Glutamatergic neuron (in vitro differentiated cells): Measurements from ENCODE around the gene DDX24. TPM values are rescaled to one million over a fixed set of nuclear protein-coding genes. Genes with fewer than 3 reads are reported as not detected.

Experiments
- DNase-seq: peaks from one replicate; pipeline ENCODE4 v3.0.0; 2022
- H3K27ac Mint-ChIP-seq: one replicate; pipeline ENCODE4 v1.8.0; 2020; ENCODE audit warnings: mild to moderate bottlenecking, mixed read lengths, inconsistent platforms; ENCODE audit not compliant: unreplicated experiment
- H3K27me3 Mint-ChIP-seq: one replicate; pipeline ENCODE4 v1.8.0; 2020; ENCODE audit warnings: mild to moderate bottlenecking, moderate library complexity, mixed read lengths, inconsistent platforms; ENCODE audit not compliant: unreplicated experiment
- H3K36me3 Mint-ChIP-seq: one replicate; pipeline ENCODE4 v1.8.0; 2020; ENCODE audit warnings: mild to moderate bottlenecking, mixed read lengths, inconsistent platforms; ENCODE audit not compliant: unreplicated experiment
- H3K4me1 Mint-ChIP-seq: one replicate; pipeline ENCODE4 v1.8.0; 2020; ENCODE audit warnings: mild to moderate bottlenecking, low read depth, mixed read lengths, inconsistent platforms; ENCODE audit not compliant: unreplicated experiment
- H3K4me3 Mint-ChIP-seq: one replicate; pipeline ENCODE4 v1.8.0; 2020; ENCODE audit warnings: mild to moderate bottlenecking, mixed read lengths, inconsistent platforms; ENCODE audit not compliant: unreplicated experiment
- H3K9me3 Mint-ChIP-seq: one replicate; pipeline ENCODE4 v1.8.0; 2020; ENCODE audit warnings: mild to moderate bottlenecking, moderate library complexity, mixed read lengths, inconsistent platforms; ENCODE audit not compliant: unreplicated experiment
- CTCF ChIP-seq: fragments of 200-600 bp; sonication (generic); IDR thresholded peaks from one replicate; pipeline ENCODE4 v1.5.0; 2021; ENCODE audit not compliant: partially characterized antibody, unreplicated experiment
- total RNA-seq: library from RNA; stranded (reverse); fragmentation: NEBNext Ultra II Directional; extraction: Animal tissue kit (Norgen Biotek cat#: 25700); gene quantifications from one replicate; pipeline ENCODE4 v1.2.1, GENCODE V29; 2021; ENCODE audit not compliant: unreplicated experiment

Gene DDX24
- total RNA-seq, 1 donor from 2014 or later = 257 TPM

GRCh38 chr14:94054401-94054800 is 26.6 kb downstream of the DDX24 start:
- DNase-seq = no peak
- peaks cover 1% of the 10 kb centered on the region for H3K27me3 Mint-ChIP-seq
- H3K36me3 Mint-ChIP-seq = peaks cover 30% of the 10 kb centered on the region
- H3K4me3 Mint-ChIP-seq = no peak overlapping the region
- H3K27ac Mint-ChIP-seq = no peak overlapping the region
- peaks cover 1% of the 10 kb centered on the region for H3K4me1 Mint-ChIP-seq
- H3K9me3 Mint-ChIP-seq = no peaks in the 10 kb centered on the region
- no peak for TF ChIP-seq CTCF

DNA sequence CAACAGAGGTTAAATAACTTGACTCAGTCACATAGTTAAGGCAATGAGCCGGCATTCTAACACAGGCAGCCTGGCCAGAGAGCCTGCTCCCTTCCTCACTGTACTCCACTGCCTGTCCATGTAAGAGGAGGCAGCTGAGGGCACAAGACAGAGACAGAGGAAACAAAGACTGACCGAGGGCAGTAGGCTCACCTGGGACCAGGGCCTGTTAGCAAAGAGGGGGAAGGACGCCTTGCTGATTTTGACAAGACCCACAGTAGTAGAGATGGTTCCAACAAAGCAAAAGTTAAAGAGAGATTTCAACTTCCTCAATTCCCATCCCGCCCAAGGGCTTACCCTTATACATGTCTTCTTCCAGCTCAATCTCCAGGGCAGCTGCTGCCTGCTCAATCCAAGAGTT is 28.3 kb downstream of the DDX24 start:
- Mint-ChIP-seq H3K4me3 (no peak overlapping the region), H3K4me1 (peaks cover 1% of the 10 kb centered on the region), H3K27me3 (peaks cover 1% of the 10 kb centered on the region), H3K36me3 (peaks cover 23% of the 10 kb centered on the region), H3K27ac (no peak overlapping the region), H3K9me3 (peaks cover 3% of the 10 kb centered on the region)
- TF ChIP-seq CTCF = no peak
- no peak for DNase-seq

- Mint-ChIP-seq H3K36me3 (peaks cover 23% of the 10 kb centered on the region), H3K4me3 (no peak overlapping the region), H3K4me1 (peaks cover 1% of the 10 kb centered on the region), H3K9me3 (peaks cover 3% of the 10 kb centered on the region), H3K27ac (no peak overlapping the region), H3K27me3 (peaks cover 1% of the 10 kb centered on the region)
- TF ChIP-seq CTCF = no peak
- no peak for DNase-seq
Measured at GRCh38 chr14:94052199-94052598, 28.8 kb downstream of the DDX24 start.

DNA sequence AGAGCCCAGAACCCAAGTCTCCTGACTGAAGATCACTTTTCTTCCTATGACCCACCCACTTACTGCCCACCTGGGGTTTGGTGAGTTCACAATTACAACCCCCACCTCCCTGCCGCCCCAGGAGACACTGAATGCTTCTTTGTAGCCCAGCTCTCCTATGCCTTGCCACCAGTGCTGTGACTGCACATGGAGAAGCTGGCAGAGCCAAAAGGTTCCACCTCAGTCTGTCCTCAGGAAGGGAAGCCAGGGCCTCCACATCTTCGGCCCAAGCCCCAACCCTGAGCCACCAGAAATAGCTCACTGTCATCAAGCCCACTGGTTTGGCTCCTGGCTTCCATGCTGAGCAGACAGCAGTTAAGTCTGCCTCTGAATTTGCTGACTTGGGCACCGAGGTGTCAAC is 29.2 kb downstream of the DDX24 start:
- TF ChIP-seq CTCF = no peak
- peaks cover 1% of the 10 kb centered on the region for H3K4me1 Mint-ChIP-seq
- DNase-seq = no peak
- no peak overlapping the region for H3K4me3 Mint-ChIP-seq
- H3K36me3 Mint-ChIP-seq = peaks cover 23% of the 10 kb centered on the region
- H3K27me3 Mint-ChIP-seq = peaks cover 1% of the 10 kb centered on the region
- no peak overlapping the region for H3K27ac Mint-ChIP-seq
- peaks cover 3% of the 10 kb centered on the region for H3K9me3 Mint-ChIP-seq

GRCh38 chr14:94051115-94051514 is 29.9 kb downstream of the DDX24 start:
- Mint-ChIP-seq H3K4me1 (peaks cover 1% of the 10 kb centered on the region), H3K27me3 (peaks cover 1% of the 10 kb centered on the region), H3K4me3 (no peak overlapping the region), H3K27ac (no peak overlapping the region), H3K9me3 (peaks cover 3% of the 10 kb centered on the region), H3K36me3 (peaks cover 23% of the 10 kb centered on the region)
- DNase-seq = no peak
- TF ChIP-seq CTCF = no peak
